Measurements from ENCODE around the gene VPS35. TPM values are rescaled to one million over a fixed set of nuclear protein-coding genes. Genes with fewer than 3 reads are reported as not detected.

VPS35 gene
- total and polyA plus RNA-seq, 9 donors, result 27.6 to 92.0 (median 72.8) TPM

- H3K9me3 ChIP-seq, result no peaks in the 10 kb centered on the region
- WGBS, 3 donors, result 84 to 87% (median 86%) methylated on average over 7 of the region's 7 CpGs
- H3K27me3 ChIP-seq, result no peaks in the 10 kb centered on the region
- H3K36me3 ChIP-seq, result no peaks in the 10 kb centered on the region
- H3K27ac ChIP-seq, result no peak overlapping the region
- intact Hi-C loops (cut with DNase I), result no loop called here
- TF ChIP-seq POLR2A (IDR thresholded peaks at IDR 0.05) (no peak), CTCF (IDR thresholded peaks at IDR 0.05) (no peak), EP300 (IDR thresholded peaks at IDR 0.05) (no peak)
- no peak for DNase-seq
- H3K4me1 ChIP-seq (ENCODE audit: insufficient read depth), result no peaks in the 10 kb centered on the region
- no peak overlapping the region for H3K4me3 ChIP-seq
These were observed 66.9 kb downstream of the VPS35 start for GRCh38 chr16:46621934-46622676.

GRCh38 chr16:46621006-46621933 lies 67.7 kb downstream of the VPS35 start, which contains the start of gene SHCBP1:
SHCBP1 (minus strand) TSS chr16:46621379; CDS start chr16:46621359, 20 bp downstream.
- Histone ChIP-seq H3K27me3 (no peaks in the 10 kb centered on the region), H3K4me1 (ENCODE audit: insufficient read depth) (no peaks in the 10 kb centered on the region), H3K36me3 (no peaks in the 10 kb centered on the region), H3K4me3 (peak within 1 kb of the TSS; percentile 55), H3K27ac (no peak within 1 kb of the TSS), H3K9me3 (no peaks in the 10 kb centered on the region)
- TF ChIP-seq CTCF (IDR thresholded peaks at IDR 0.05) (no peak), POLR2A (IDR thresholded peaks at IDR 0.05) (no peak), EP300 (IDR thresholded peaks at IDR 0.05) (no peak)
- peak; percentile 69 to 83 (median 75) for DNase-seq
- 1 to 2% (median 1%) methylated on average over 52 of the region's 52 CpGs for WGBS, 3 donors
- intact Hi-C loops (cut with DNase I), result no loop called here

GRCh38 chr16:46620266-46621005 lies 68.5 kb downstream of the VPS35 start:
- no peaks in the 10 kb centered on the region for H3K9me3 ChIP-seq
- H3K36me3 ChIP-seq, result no peaks in the 10 kb centered on the region
- H3K4me1 ChIP-seq (ENCODE audit: insufficient read depth), result no peaks in the 10 kb centered on the region
- H3K27ac ChIP-seq, result no peak overlapping the region
- 5 to 7% (median 6%) methylated on average over 11 of the region's 11 CpGs for WGBS, 3 donors
- intact Hi-C loops (cut with DNase I), result no loop called here
- no peak for TF ChIP-seq EP300 (IDR thresholded peaks at IDR 0.05)
- no peak for TF ChIP-seq CTCF (IDR thresholded peaks at IDR 0.05)
- TF ChIP-seq POLR2A (IDR thresholded peaks at IDR 0.05), result no peak
- DNase-seq, result no peak
- no peaks in the 10 kb centered on the region for H3K27me3 ChIP-seq
- peak overlapping the region; percentile 55 for H3K4me3 ChIP-seq

GRCh38 chr16:46618516-46618915 lies 70.5 kb downstream of the VPS35 start:
- no peaks in the 10 kb centered on the region for H3K27me3 ChIP-seq
- no peak overlapping the region for H3K4me3 ChIP-seq
- DNase-seq, result no peak
- H3K27ac ChIP-seq, result no peak overlapping the region
- 79 to 90% (median 82%) methylated on average over 4 of the region's 4 CpGs for WGBS, 3 donors
- no peak for TF ChIP-seq CTCF (IDR thresholded peaks at IDR 0.05)
- TF ChIP-seq EP300 (IDR thresholded peaks at IDR 0.05), result no peak
- no peak for TF ChIP-seq POLR2A (IDR thresholded peaks at IDR 0.05)
- H3K9me3 ChIP-seq, result no peaks in the 10 kb centered on the region
- H3K4me1 ChIP-seq (ENCODE audit: insufficient read depth), result no peaks in the 10 kb centered on the region
- intact Hi-C loops (cut with DNase I), result no loop called here
- no peaks in the 10 kb centered on the region for H3K36me3 ChIP-seq

All from ovary (tissue), 9 donors.